ENCODE data around the gene ACTL7B.
"Not testable (repeated sequence)": the region's sequence is repeated elsewhere in the genome, so short reads cannot be mapped to it uniquely, and the experiment has no call there.

Gene ACTL7B

GRCh38 chr9:108869092-108869725, 13.4 kb upstream of the ACTL7B start:
- DNase-seq = no peak

DNA sequence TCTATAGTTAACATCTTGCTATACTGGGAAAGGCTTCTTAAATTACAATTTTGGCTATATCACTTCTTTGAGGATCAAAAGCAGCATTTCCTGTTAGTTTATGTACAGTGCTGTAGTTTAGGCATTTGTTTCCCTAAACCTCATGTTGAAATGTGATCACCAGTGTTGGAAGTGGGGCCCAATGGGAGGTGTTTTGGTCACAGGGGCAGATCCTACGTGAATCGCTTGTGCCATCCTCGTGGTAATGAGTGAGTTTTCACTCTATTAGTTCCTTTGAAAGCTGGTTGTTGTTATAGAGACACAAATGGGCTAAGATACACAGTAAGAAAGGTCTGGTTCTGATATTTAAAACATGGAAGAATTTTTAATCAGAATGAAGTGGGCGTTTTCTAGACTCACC, 12.0 kb upstream of the ACTL7B start:
- no peak for DNase-seq

DNA sequence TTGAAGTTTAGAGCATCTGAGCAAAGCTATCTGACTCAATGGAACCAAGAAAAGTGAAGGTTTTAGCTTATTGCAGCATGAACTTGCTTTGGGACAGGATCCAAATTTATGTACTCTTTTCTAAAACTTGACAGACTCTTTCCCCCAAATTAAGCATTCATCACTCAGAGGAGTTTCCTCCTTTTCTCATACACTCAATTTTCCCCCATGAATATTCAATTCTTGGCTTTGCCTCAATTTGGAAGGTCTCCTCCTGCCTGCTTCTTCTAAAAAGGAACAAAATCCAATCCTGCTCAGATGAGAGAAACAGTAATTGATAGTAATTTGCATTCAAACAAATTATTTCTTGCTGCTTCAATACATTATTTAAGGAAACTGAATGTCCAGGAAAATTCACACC, 11.3 kb upstream of the ACTL7B start:
- no peak for DNase-seq

- DNase-seq = no peak
Observed at GRCh38 chr9:108866001-108866420, 10.2 kb upstream of the ACTL7B start.

DNA sequence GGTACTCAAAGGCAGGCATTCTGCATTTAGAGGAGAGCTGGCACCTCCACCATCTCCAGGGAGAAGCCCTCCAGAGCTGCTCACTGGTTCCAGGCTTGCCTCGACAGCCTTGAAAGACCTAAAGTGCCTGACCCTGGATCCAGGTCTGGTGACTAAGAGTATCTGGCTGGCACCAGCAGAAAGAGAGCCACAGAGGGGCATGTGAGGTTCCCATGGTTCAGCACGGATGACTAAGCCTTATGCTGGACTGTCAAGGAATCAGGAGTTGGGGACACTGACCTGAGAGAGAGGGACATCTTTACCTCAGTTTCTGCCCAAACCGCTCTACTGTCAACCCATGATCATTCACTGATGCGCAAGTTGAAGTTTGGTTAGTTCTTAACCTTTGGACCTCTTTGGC, 9.3 kb upstream of the ACTL7B start:
- no peak for DNase-seq

GRCh38 chr9:108864446-108864845, 8.7 kb upstream of the ACTL7B start:
- no peak for DNase-seq

GRCh38 chr9:108863891-108864290, 8.1 kb upstream of the ACTL7B start:
- DNase-seq = no peak

DNA sequence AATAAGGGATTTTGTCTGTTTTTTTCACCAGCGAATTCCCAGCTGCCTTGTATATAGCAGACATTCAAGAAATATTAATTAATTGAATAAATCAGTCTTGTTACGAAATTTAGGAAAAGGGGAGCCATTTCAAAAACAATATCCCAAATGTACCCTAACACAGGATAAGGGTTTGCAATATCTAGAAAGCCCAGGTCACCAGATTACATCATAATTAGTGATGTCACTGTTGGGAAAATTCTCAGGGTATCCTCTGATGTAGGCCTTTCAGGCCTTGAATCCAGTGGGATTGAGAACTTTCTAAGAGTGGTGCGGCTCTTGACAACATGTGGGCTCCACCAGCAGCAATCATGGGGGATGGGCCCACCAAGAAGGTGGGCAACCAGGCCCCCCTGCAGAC, 6.2 kb upstream of the ACTL7B start, which contains the start of gene ACTL7A:
ACTL7A (plus strand) TSS at position 270 of the 400 bp plus-strand sequence; CDS start at position 327, 57 bp downstream.
- no peak for DNase-seq

DNA sequence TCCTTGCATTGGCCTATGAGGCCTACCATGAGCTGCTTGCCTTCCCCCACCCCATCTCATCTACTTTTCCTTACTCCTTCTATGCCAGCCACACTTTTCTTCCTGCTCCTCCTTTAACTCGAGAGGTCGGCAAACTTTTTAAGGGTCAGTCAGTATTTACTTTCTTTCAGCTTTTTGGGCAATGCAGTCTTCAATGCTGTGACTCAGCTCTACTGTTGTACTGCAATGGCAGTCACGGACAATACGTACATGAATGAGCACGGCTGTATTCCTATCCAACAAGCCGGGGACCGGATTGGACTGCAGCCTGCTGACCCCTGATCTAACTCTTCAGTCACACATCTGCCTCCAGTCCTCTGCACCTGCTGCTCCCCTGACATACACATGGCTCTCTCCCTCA, 5.7 kb upstream of the ACTL7B start:
- no peak for DNase-seq

- no peak for DNase-seq
Observed at GRCh38 chr9:108860764-108861163, 5.0 kb upstream of the ACTL7B start.

DNA sequence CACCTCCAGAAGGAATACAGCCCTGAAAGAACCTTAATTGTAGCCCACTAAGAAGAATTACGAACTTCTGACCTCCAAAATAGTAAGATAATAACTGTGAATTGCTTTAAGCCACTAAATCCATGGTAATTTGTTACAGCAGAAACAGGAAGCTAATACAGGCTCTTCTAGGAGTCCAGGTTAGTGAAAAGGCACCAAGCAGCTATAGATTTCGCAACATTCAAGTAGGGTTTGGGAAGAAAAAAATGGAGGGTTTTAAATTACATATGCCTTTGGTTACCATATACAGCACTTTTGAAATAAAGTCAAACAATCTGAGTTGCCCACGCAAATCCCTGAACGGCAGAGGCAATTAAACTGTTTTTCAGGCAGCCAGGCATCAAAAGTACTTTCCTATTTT, 4.6 kb upstream of the ACTL7B start:
- no peak for DNase-seq

- no peak for DNase-seq
Observed at GRCh38 chr9:108859459-108860114, 3.8 kb upstream of the ACTL7B start.

DNA sequence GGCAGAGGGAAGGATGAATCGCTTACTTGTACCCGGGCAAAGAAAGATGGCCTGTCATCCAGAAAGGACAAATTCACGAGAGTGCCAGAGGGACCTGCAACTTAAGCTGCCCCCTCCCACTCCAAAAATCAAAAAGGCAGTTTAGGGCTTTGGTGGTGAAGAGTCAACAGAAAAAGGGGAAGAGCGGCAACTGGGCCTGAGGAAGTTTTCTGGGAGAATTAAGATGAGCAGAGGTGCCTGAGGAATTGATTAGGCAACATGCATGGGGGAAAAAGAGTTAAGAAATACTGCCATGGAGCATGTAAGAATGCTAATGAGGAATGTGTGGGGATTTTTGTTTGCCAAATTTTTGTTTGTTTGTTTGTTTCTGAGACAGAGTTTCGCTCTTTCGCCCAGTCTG, 1.8 kb upstream of the ACTL7B start:
- DNase-seq = no peak

DNA sequence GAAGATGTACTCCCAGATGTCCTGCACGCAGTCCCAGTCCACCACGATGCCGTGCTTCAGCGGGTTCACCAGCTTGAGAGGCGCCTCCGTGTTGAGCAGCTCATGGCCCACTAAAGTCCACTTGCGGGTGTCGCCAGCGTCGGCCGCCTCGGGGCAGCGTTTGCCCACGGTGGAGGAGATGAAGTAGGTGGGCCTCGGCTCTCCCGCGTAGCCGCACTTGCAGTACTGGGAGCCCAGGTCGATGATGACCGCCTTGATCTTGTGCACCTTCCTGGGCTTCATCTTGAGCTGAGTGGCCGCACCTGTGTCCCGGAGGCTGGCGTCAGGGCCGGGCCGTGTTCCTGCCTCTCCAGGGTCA, 278 bp downstream of the ACTL7B start:
- no peak for DNase-seq

DNA sequence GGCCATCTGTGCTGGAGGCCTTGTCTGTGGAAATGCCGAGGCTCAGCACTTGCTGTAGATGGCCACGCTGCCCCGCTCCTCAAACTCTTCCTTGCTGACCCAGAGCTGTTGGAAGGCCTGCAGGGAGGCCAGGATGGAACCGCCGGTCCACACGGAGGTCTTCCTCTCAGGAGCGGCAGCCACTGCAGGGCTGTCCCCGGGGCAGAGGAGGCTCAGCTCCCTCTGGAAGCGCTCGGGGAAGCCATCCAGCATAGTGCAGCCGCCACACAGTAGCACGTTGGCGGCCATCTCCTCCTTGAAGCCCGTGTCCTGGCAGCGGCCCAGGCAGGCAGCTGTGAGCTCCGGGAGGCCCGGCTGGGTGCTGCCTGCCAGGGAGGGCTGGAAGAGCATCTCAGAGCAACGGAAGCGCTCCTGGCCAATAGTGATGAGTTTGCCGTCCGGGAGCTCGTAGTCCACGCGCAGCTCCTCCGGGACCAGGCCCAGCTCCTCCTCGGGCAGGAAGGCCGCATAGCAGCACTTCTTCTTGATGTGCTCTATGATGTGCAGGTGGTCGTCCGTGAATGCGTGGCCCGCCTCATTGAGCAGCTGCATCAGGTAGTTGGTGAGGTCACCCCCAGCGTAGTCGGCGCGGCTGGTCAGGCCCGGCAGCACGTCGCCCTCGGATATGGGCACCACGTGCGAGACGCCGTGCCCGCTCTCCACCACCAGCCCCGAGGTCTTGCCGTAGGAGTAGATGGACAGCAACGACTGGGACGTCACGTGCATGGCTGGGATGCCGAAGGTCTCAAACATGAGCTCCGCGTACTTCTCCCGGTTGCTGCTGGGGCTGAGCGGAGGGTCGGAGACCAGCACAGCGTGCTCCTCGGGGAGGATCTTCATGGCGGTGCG, 901 bp downstream of the ACTL7B start:
- no peak for DNase-seq

DNA sequence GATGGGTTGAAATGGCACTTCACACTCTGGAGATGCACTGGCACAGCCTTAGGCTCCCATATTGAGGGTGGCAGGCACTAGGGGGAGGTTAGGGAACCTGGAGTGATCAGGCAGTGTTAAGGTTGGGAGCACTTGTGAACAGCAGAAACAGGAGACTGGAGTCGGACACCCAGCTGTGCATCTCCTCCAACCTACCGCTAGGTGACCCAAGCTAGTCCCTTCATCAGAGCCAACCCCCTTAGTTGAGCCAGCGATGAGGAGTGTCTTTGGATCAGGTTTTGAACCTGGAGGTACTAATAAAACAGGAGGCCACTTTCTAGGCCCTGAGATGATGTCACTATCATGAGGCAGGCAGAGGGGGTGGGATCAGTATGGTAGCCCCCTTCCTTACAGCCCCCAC, 1.7 kb downstream of the ACTL7B start:
- no peak for DNase-seq

DNA sequence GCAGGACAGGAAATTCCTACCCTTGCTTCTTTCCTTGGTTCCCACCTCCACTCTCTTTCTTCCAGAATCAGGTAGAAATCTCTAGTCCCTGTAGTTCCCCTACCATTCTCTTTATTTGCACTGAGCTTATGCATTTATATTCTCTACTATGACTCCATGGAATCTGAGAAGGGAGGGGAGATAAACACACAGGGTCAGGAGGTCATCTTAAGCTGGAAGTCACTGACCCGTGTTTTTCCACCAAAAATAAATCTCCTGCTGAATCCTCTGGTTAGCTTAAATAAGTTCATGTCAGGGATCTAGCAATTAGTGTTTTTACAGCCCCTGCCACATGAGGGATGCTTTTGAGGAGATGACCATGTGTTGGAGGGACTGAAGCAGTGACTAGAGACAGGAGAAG, 3.7 kb downstream of the ACTL7B start:
- no peak for DNase-seq

DNA sequence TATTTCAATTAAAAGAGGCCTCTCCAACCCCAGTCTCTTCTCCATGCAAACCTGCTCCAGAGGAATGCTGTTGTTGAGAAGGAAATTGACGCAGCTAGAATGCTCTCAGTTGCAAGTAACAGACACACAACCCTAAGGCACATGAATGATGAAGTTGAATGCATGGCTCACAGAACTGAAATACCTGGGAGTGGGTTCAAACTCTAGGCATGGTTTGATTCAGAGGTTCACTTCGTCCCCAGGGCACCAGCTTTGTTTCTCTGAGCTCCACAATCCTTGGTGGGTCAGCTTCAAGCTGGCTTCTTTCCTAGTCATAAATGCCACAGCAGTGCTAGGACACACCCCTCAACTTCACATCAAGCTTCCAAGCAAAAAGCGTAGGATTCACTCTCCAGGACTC, 4.6 kb downstream of the ACTL7B start:
- DNase-seq = no peak

DNA sequence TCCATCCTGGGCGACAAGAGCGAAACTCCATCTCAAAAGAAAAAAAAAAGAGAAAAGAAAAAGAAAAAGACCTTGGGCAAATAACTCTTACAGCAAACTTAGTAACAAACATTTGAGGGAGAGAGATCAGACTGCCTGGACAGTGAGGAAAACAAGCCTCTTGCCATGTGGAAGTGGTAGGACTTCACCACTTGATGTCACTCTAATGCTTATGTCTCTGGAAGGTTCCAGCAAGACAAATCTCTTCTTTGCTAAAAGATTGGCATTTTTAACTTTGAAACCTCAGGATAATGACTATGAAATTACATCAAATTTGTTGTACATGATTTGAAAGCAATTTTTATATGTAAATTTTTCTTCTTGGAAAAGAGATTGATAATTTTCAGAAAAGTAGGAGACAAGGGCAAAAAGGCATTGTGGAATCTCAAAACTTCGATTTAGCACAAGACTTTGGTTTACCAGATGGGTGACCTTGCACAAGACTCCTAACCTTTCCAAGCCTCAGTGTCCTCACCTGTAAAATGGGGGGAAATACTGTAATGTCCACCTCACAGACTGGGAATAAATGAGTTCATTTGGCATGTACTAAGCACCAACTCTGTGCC, 5.4 kb downstream of the ACTL7B start:
- no peak for DNase-seq

DNA sequence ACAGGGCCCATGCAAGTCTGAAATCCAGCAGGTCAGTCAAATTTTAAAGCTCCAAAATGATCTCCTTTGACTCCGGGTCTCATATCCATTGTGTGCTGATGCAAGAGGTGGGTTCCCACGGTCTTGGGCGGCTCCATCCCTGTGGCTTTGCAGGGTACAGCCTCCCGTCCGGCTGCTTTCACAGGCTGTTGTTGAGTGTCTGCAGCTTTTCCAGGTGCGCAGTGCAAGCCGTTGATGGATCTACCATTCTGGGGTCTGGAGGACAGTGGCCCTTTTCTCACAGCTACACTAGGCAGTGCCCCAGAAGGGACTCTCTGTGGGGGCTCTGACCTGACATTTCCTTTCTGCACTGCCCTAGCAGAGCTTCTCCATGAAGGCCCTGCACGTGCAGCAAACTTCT, 7.5 kb downstream of the ACTL7B start:
- DNase-seq = not testable (repeated sequence)

DNA sequence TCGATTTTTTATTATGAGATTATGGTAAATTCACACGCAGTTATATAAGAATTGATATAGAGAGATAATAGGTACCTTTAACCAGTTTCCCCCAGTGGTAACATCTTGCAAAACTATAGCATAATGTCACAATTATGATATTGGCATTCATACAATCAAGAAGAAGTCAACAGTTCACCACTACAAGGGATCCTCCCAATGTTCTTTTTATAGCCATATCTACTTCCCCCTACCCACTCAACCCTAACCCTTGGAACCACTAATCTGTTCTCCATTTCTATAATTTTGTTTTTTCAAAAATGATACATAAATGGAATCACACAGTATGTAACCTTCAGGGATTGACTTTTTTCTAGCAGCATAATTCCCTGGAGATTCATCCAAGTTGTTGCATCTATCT, 9.8 kb downstream of the ACTL7B start:
- DNase-seq = no peak

DNA sequence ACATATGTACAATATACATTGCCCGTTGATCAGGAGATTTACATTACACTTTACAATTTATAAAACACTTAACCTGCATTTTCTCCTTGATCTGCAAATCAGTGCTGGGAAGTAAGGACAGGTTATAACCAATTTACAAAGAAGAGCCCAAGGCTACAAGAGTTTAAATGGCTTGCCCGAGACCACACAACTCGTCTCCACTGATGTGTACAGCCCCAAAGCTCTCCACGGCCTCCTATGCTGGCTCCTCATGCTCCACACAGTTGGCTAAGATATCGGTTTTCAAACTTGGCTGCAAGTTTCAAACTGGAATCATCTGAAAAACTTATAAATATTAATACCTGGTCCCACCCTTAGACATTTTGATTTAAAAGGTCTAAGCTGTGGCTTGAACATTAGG, 10.3 kb downstream of the ACTL7B start:
- DNase-seq = no peak

DNA sequence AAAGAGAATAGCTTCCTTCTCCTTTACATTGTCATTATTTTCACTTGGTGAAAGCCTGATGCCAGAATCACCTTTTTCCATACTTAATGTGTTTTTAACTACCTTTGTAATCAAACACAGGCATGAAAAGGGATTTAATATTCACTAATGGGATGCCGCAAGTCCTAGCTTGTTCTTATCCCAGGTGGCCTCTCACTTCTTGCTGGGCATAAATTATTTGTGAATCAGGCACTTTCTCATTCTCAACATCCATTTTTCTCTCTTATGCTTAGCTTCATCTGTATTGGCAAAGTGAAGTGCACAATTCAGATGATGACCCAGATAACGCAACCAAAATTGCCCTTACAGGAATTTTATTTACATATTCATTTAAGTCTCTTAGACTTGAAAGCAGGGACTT, 10.9 kb downstream of the ACTL7B start:
- DNase-seq = no peak

GRCh38 chr9:108844391-108844790, 11.4 kb downstream of the ACTL7B start:
- no peak for DNase-seq
